PC-9 (cell line): ENCODE measurements around the gene TMEM150A.

ENCODE experiments used
- EZH2 ChIP-seq: fragments of 200-600 bp; sonication (generic); IDR thresholded peaks from 2 replicates; pipeline ENCODE4 v1.8.0; 2017; ENCODE audit warnings: antibody characterized with exemption, low read depth
- TF ChIP-seq, protein P1 (sequence below): fragments of 200-600 bp; sonication (generic); conservative IDR thresholded peaks from 2 replicates; pipeline ENCODE4 v1.6.1; 2017; ENCODE audit warnings: mixed run types, antibody characterized with exemption, mild to moderate bottlenecking, moderate library complexity

DNA sequence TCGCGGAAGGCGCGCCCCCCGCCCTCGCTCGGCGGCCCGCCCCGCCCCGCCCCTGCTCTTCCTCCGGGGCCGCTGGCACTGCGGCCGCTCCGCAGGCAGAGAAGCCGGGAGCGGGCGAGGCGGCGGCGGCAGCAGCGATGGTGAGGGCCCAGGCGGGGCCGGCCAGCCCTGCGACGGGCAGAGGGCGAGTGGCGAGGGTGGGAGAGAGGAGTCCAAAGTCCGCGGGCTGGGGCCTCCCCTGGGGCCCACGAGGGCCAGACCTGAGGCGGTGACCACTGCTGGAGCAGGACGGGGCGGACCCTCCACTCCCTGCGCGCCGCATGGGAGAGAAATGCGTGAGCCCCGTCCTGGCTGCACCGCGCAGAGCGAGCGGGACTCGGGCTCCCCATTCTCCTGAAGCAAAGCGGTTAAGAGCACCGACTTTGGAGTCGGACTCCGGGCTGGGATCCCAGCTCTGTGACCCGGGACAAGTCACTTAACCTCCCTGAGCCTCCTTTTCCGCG, 18.1 kb downstream of the TMEM150A start, which contains the start of gene VAMP5:
- TF ChIP-seq, protein P1, sequence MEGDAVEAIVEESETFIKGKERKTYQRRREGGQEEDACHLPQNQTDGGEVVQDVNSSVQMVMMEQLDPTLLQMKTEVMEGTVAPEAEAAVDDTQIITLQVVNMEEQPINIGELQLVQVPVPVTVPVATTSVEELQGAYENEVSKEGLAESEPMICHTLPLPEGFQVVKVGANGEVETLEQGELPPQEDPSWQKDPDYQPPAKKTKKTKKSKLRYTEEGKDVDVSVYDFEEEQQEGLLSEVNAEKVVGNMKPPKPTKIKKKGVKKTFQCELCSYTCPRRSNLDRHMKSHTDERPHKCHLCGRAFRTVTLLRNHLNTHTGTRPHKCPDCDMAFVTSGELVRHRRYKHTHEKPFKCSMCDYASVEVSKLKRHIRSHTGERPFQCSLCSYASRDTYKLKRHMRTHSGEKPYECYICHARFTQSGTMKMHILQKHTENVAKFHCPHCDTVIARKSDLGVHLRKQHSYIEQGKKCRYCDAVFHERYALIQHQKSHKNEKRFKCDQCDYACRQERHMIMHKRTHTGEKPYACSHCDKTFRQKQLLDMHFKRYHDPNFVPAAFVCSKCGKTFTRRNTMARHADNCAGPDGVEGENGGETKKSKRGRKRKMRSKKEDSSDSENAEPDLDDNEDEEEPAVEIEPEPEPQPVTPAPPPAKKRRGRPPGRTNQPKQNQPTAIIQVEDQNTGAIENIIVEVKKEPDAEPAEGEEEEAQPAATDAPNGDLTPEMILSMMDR: no peak
- no peak for TF ChIP-seq EZH2
